K562 (cell line): ENCODE data around the gene BSPRY. TPM values are rescaled to one million over a fixed set of nuclear protein-coding genes. Genes with fewer than 3 reads are reported as not detected.
A peak's percentile ranks its signal among the peaks of the same experiment; 100 is the strongest.

ENCODE experiments used
- CGGBP1 ChIP-seq: fragments of 250-450 bp; sonication (Bioruptor Pico); IDR thresholded peaks from 2 replicates; pipeline ENCODE4 v1.9.0; 2021; ENCODE audit warnings: mild to moderate bottlenecking
- DIDO1 ChIP-seq: fragments of 450-650 bp; IDR thresholded peaks from 2 replicates; pipeline ENCODE4 v1.6.1; 2016; ENCODE audit warnings: low read depth, missing biosample characterization, missing genetic modification characterization
- DPF2 ChIP-seq: fragments of 450-650 bp; IDR thresholded peaks from 2 replicates; pipeline ENCODE4 v1.6.1; 2016
- ETV6 ChIP-seq, 3 experiments: fragments of 150-350 bp in 1 of 3; sonication (generic) in 1 of 3; formaldehyde crosslinking in 1 of 3; IDR thresholded peaks; 2 replicates each; pipeline versions ENCODE4 v1.6.1 to v1.8.0; 2014 to 2022; ENCODE audit warnings: borderline replicate concordance in 2 of 3, low read depth in 2 of 3, antibody characterized with exemption in 1 of 3, low read length in 1 of 3, mild to moderate bottlenecking in 1 of 3, missing genetic modification reagents in 1 of 3
- HNRNPL ChIP-seq: fragments of 200-400 bp; formaldehyde crosslinking; IDR thresholded peaks from 2 replicates; pipeline ENCODE4 v1.6.1; 2017; ENCODE audit warnings: low read depth, mild to moderate bottlenecking, low read length
- HOMEZ ChIP-seq: fragments of 250-450 bp; sonication (Bioruptor Pico); IDR thresholded peaks from 2 replicates; pipeline ENCODE4 v1.4.0; 2020; ENCODE audit warnings: mild to moderate bottlenecking, moderate library complexity
- ID3 ChIP-seq, 2 experiments: fragments of 250-450 bp in 1 of 2; fragments of 450-650 bp in 1 of 2; sonication (Bioruptor Pico) in 1 of 2; IDR thresholded peaks; 2 replicates each; pipeline versions ENCODE4 v1.6.1 to v1.8.0; 2016 to 2021; ENCODE audit warnings: mild to moderate bottlenecking in 2 of 2, moderate library complexity in 2 of 2, missing compliant biosample characterization in 1 of 2, missing genetic modification characterization in 1 of 2
- KDM2B ChIP-seq: fragments of 250-450 bp; sonication (Bioruptor Pico); IDR thresholded peaks from 2 replicates; pipeline ENCODE4 v1.8.0; 2021; ENCODE audit warnings: mild to moderate bottlenecking, moderate library complexity
- MCM3 ChIP-seq: fragments of 450-650 bp; IDR thresholded peaks from 2 replicates; pipeline ENCODE4 v1.6.1; 2016
- MED1 ChIP-seq: sonication (generic); formaldehyde crosslinking; IDR thresholded peaks from 2 replicates; pipeline ENCODE4 v1.8.1; 2023; ENCODE audit warnings: missing genetic modification reagents, borderline replicate concordance
- MEF2D ChIP-seq: conservative IDR thresholded peaks from 2 replicates; pipeline ENCODE4 v1.6.1; 2016; ENCODE audit warnings: low read depth, missing genetic modification characterization, missing compliant biosample characterization
- MTF1 ChIP-seq: fragments of 250-450 bp; sonication (Bioruptor Pico); IDR thresholded peaks from 2 replicates; pipeline ENCODE4 v1.9.0; 2021; ENCODE audit warnings: moderate library complexity, mild to moderate bottlenecking, inconsistent platforms, borderline replicate concordance
- NCOR1 ChIP-seq: fragments of 450-650 bp; IDR thresholded peaks from 2 replicates; pipeline ENCODE4 v1.6.1; 2016; ENCODE audit warnings: mild to moderate bottlenecking, moderate library complexity
- NFIC ChIP-seq: fragments of 450-650 bp; IDR thresholded peaks from 2 replicates; pipeline ENCODE4 v1.6.1; 2017; ENCODE audit warnings: mild to moderate bottlenecking, inconsistent platforms
- NFIX ChIP-seq: fragments of 250-450 bp; sonication (Bioruptor Pico); IDR thresholded peaks from 2 replicates; pipeline ENCODE4 v1.4.0; 2020; ENCODE audit warnings: low read depth, mild to moderate bottlenecking, moderate library complexity
- TAL1 ChIP-seq: fragments of 450-650 bp; IDR thresholded peaks from 2 replicates; pipeline ENCODE4 v1.6.1; 2016; ENCODE audit warnings: mild to moderate bottlenecking
- TBP ChIP-seq: optimal IDR thresholded peaks from 2 replicates; pipeline ENCODE3; 2011; ENCODE audit warnings: low read depth, low read length, improper control_type of control experiment
- TCF3 ChIP-seq: sonication (generic); formaldehyde crosslinking; IDR thresholded peaks from 2 replicates; pipeline ENCODE4 v1.4.0; 2020; ENCODE audit warnings: mild to moderate bottlenecking, missing genetic modification reagents
- TEAD1 ChIP-seq, 2 experiments: fragments of 450-650 bp in 1 of 2; sonication (generic) in 1 of 2; formaldehyde crosslinking; IDR thresholded peaks; 2 replicates each; pipeline versions ENCODE4 v1.4.0 to v1.8.0; 2020 to 2022; ENCODE audit warnings: mild to moderate bottlenecking in 2 of 2, missing genetic modification reagents in 1 of 2
- TEAD2 ChIP-seq: fragments of 450-650 bp; IDR thresholded peaks from 2 replicates; pipeline ENCODE4 v1.6.1; 2016; ENCODE audit warnings: missing genetic modification characterization, control low read depth, missing compliant biosample characterization
- TSC22D4 ChIP-seq: fragments of 450-650 bp; IDR thresholded peaks from 2 replicates; pipeline ENCODE4 v1.6.1; 2016; ENCODE audit warnings: missing genetic modification characterization, missing biosample characterization, control low read depth
- ZBTB7A ChIP-seq: IDR thresholded peaks from 2 replicates; pipeline ENCODE4 v1.6.1; 2011; ENCODE audit warnings: low read depth, mild to moderate bottlenecking, low read length, moderate library complexity, borderline replicate concordance; ENCODE audit not compliant: control insufficient read depth
- ZNF57 ChIP-seq: fragments of 450-650 bp; formaldehyde crosslinking; IDR thresholded peaks from 2 replicates; pipeline ENCODE4 v1.4.0; 2020; ENCODE audit warnings: mild to moderate bottlenecking, moderate library complexity
- polyA plus RNA-seq, 8 experiments: library from polyadenylated mRNA; depleted of rRNA in 4 of 8; stranded (reverse) in 5 of 8; unstranded in 3 of 8; fragments of >200 nt; fragmentation: Nextera tagmentation in 2 of 8; fragmentation: Illumina TruSeq in 1 of 8; extraction: Ambion mirVana in 2 of 8; extraction: Trizol in 1 of 8; gene quantifications; 2 replicates each; pipeline versions ENCODE4 v1.2.1 to v1.2.3, GENCODE V29; 2011 to 2014; ENCODE audit warnings: inconsistent platforms in 1 of 8, missing spikeins in 1 of 8
- total RNA-seq, 7 experiments: library from RNA; depleted of rRNA in 6 of 7; stranded (reverse); fragments of >200 nt in 6 of 7; fragmentation: Illumina TruSeq in 2 of 7; extraction: Trizol in 2 of 7; gene quantifications; 2 replicates each; pipeline versions ENCODE4 v1.2.1 to v1.2.3, GENCODE V29; 2011 to 2021; ENCODE audit warnings: low replicate concordance in 1 of 7
- TF ChIP-seq, protein P1 (sequence below): fragments of 200-800 bp; sonication (Bioruptor generic); IDR thresholded peaks from 2 replicates; pipeline ENCODE4 v1.6.1; 2017; ENCODE audit warnings: missing genetic modification characterization, missing compliant biosample characterization
- TF ChIP-seq, protein P2 (sequence below): fragments of 250-450 bp; sonication (Bioruptor Pico); IDR thresholded peaks from 2 replicates; pipeline ENCODE4 v1.8.0; 2022; ENCODE audit warnings: moderate library complexity, mild to moderate bottlenecking, inconsistent platforms

The BSPRY gene
- total and polyA plus RNA-seq, 9 of the 15 experiments (the other 6 are each of a cell fraction or from before 2014, with no cell fraction given) = 0.07 to 0.67 (median 0.18) TPM

GRCh38 chr9:113397203-113397631 is 47.9 kb downstream of the BSPRY start (continued):
- TF ChIP-seq HNRNPL (no peak), ETV6 (IDR thresholded peaks at IDR 0.05; ENCODE audit: borderline replicate concordance in 1 of 2, low read depth in 2 of 2, low read length in 1 of 2) (no peak), ETV6 (CRISPR knock-in tag; IDR thresholded peaks at IDR 0.05; ENCODE audit: borderline replicate concordance) (no peak), DIDO1 (no peak), MEF2D (tag) (no peak), DPF2 (no peak), ZBTB7A (peak; percentile 54; the same call in 1 of the 2 replicates), ID3 (CRISPR knock-in tag; IDR thresholded peaks at IDR 0.05) (no peak), ID3 (tag; IDR thresholded peaks at IDR 0.05) (no peak), MED1 (CRISPR knock-in tag) (no peak), TEAD1 (CRISPR knock-in tag; IDR thresholded peaks at IDR 0.05) (no peak), HOMEZ (CRISPR knock-in tag) (no peak), NFIC (no peak), NFIX (CRISPR knock-in tag) (no peak), MCM3 (no peak), NCOR1 (peak; percentile 57; the same call in 1 of the 2 replicates), KDM2B (CRISPR knock-in tag) (no peak), TBP (peak; percentile 19), MTF1 (CRISPR knock-in tag) (no peak), TCF3 (CRISPR knock-in tag) (peak; percentile 20; the same call in 1 of the 2 replicates), TEAD2 (tag) (no peak), ZNF57 (no peak), TSC22D4 (tag) (no peak), TAL1 (peak; percentile 16; the same call in 1 of the 2 replicates), CGGBP1 (CRISPR knock-in tag) (no peak)
- TF ChIP-seq, protein P1, sequence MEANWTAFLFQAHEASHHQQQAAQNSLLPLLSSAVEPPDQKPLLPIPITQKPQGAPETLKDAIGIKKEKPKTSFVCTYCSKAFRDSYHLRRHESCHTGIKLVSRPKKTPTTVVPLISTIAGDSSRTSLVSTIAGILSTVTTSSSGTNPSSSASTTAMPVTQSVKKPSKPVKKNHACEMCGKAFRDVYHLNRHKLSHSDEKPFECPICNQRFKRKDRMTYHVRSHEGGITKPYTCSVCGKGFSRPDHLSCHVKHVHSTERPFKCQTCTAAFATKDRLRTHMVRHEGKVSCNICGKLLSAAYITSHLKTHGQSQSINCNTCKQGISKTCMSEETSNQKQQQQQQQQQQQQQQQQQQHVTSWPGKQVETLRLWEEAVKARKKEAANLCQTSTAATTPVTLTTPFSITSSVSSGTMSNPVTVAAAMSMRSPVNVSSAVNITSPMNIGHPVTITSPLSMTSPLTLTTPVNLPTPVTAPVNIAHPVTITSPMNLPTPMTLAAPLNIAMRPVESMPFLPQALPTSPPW (CRISPR knock-in tag) = no peak
- TF ChIP-seq, protein P2, sequence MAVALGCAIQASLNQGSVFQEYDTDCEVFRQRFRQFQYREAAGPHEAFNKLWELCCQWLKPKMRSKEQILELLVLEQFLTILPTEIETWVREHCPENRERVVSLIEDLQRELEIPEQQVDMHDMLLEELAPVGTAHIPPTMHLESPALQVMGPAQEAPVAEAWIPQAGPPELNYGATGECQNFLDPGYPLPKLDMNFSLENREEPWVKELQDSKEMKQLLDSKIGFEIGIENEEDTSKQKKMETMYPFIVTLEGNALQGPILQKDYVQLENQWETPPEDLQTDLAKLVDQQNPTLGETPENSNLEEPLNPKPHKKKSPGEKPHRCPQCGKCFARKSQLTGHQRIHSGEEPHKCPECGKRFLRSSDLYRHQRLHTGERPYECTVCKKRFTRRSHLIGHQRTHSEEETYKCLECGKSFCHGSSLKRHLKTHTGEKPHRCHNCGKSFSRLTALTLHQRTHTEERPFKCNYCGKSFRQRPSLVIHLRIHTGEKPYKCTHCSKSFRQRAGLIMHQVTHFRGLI (CRISPR knock-in tag) = no peak
